Prostate gland (tissue), 2 donors: ENCODE data around the gene TLCD3B. TPM values are rescaled to one million over a fixed set of nuclear protein-coding genes. Genes with fewer than 3 reads are reported as not detected.

Source experiments
- DNase-seq: peaks from one replicate; pipeline ENCODE4 v3.0.0-alpha.2; 2019; ENCODE audit warnings: low spot score
- H3K27ac ChIP-seq, 2 donors: fragments of 200-600 bp; sonication (generic); 2 replicates each; pipeline ENCODE4 v1.5.1; 2017 to 2019
- H3K27me3 ChIP-seq: fragments of 200-600 bp; sonication (generic); replicated peaks from 2 replicates; pipeline ENCODE4 v1.5.1; 2019; ENCODE audit not compliant: insufficient read depth
- H3K36me3 ChIP-seq, 2 donors: fragments of 200-600 bp; sonication (generic); 1 replicate in 1 of 2; 2 replicates in 1 of 2; pipeline versions ENCODE4 v1.5.1 to v1.8.1; 2017 to 2019
- H3K4me1 ChIP-seq: fragments of 200-600 bp; sonication (generic); replicated peaks from 2 replicates; pipeline ENCODE4 v1.5.1; 2019
- H3K4me3 ChIP-seq, 2 donors: fragments of 200-600 bp; sonication (generic); 2 replicates each; pipeline ENCODE4 v1.5.1; 2017 to 2019
- H3K9me3 ChIP-seq: fragments of 200-600 bp; sonication (generic); 2 replicates; pipeline ENCODE4 v1.5.1; 2017
- POLR2A ChIP-seq: fragments of 450-650 bp; IDR thresholded peaks from one replicate; pipeline ENCODE4 v1.6.1; 2016; ENCODE audit warnings: antibody characterized with exemption, mild to moderate bottlenecking
- POLR2AphosphoS5 ChIP-seq: sonication (generic); formaldehyde crosslinking; IDR thresholded peaks from one replicate; pipeline ENCODE4 v1.6.1; 2017; ENCODE audit warnings: antibody characterized with exemption
- WGBS: methylation state at CpG from one replicate; pipeline ENCODE4 v1.1.5; 2018; 5-methylcytosine and 5-hydroxymethylcytosine counted together
- intact Hi-C: fragments of 100-400 bp; cut with DNase I; formaldehyde crosslinking; loops from one replicate; pipeline ENCODE4 v1.14.2; 2022
- total RNA-seq, 2 donors: library from RNA; depleted of rRNA; stranded (reverse); fragments of >200 nt; gene quantifications; one replicate each; pipeline ENCODE4 v1.1.0, GENCODE V29; 2016
- TF ChIP-seq, protein P1 (sequence below), 4 experiments: fragments of 200-600 bp in 2 of 4; fragments of 450-650 bp in 2 of 4; sonication (generic) in 2 of 4; IDR thresholded peaks; 1 replicate in 3 of 4; 2 replicates in 1 of 4; pipeline ENCODE4 v1.5.1; 2016 to 2019; ENCODE audit warnings: antibody characterized with exemption in 4 of 4, mild to moderate bottlenecking in 2 of 4, moderate library complexity in 2 of 4

The TLCD3B gene
- total RNA-seq, 2 donors from 2014 or later = 0.46 to 17.2 TPM

DNA sequence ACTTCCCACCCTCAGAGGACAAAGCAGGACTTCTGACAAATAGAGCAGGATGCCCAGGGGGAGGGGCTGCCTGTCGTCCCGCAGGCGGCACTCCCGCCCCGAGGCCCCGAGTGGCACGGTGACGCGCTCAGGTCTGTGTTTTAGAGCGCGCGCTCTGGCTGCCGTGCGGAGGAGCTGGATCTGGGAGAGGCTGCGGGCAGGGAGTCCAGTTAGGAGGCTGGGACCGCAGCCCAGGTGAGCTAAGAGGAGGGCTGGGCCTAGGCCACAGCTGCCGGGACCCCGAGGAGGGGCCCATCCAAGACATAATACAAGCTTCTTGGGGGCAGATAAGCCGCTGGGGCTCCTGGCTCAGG lies 26.7 kb downstream of the TLCD3B start:
- intact Hi-C loops = loop anchor here (5.0 kb wide), 1 partner anchor 142 kb away; the partner anchor contains the start of gene CDIPT
- no peaks in the 10 kb centered on the region for H3K27me3 ChIP-seq
- no peaks in the 10 kb centered on the region for H3K36me3 ChIP-seq
- TF ChIP-seq, protein P1, sequence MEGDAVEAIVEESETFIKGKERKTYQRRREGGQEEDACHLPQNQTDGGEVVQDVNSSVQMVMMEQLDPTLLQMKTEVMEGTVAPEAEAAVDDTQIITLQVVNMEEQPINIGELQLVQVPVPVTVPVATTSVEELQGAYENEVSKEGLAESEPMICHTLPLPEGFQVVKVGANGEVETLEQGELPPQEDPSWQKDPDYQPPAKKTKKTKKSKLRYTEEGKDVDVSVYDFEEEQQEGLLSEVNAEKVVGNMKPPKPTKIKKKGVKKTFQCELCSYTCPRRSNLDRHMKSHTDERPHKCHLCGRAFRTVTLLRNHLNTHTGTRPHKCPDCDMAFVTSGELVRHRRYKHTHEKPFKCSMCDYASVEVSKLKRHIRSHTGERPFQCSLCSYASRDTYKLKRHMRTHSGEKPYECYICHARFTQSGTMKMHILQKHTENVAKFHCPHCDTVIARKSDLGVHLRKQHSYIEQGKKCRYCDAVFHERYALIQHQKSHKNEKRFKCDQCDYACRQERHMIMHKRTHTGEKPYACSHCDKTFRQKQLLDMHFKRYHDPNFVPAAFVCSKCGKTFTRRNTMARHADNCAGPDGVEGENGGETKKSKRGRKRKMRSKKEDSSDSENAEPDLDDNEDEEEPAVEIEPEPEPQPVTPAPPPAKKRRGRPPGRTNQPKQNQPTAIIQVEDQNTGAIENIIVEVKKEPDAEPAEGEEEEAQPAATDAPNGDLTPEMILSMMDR (IDR thresholded peaks at IDR 0.05) = no peak
- TF ChIP-seq POLR2A (no peak), POLR2AphosphoS5 (no peak)
- 60% methylated on average over 19 of the region's 19 CpGs for WGBS
- H3K9me3 ChIP-seq = no peaks in the 10 kb centered on the region
- no peaks in the 10 kb centered on the region for H3K4me1 ChIP-seq
- no peak overlapping the region for H3K4me3 ChIP-seq
- no peak for DNase-seq
- no peak overlapping the region for H3K27ac ChIP-seq

DNA sequence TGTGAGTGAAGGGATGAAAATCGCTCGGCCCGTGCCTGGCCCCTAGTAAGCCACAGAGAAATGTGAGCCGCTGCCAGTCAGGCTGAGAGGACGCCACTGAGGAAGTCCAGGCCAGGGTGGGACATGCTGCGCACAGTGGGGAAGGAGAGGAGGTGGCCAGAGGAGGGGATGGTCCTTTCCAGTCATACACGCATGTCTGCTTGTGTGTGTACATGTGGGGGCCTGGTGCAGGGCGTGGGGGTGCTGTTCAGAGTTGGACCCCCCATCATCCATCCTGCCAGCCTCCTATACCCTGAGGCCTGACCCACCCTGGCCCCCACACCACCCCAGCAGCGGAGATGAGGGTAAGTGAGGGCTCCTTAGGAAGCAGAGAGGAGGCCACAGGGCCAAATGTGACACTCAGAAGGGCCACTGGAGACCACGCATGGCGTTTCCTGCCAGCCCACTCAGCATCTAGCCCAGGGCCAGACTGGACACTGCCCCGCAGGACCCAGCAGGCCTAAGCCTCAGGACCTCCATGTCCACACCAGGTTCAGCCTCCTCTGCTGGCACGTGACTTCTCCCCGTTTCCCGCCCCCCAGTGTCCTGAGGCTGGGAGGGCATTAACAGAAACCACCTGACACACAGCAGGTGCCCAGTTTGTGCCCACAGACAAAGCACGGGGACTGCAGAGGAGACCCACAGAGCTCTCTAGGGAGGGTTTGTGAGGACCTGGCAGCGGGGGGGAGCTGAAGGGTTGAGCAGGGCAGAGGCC lies 27.2 kb downstream of the TLCD3B start:
- Histone ChIP-seq H3K27me3 (no peaks in the 10 kb centered on the region), H3K27ac (no peak overlapping the region), H3K9me3 (no peaks in the 10 kb centered on the region), H3K4me3 (no peak overlapping the region), H3K36me3 (no peaks in the 10 kb centered on the region), H3K4me1 (no peaks in the 10 kb centered on the region)
- DNase-seq = no peak
- WGBS = 86% methylated on average over 17 of the region's 17 CpGs
- TF ChIP-seq POLR2AphosphoS5 = no peak
- TF ChIP-seq, protein P1 (IDR thresholded peaks at IDR 0.05) = no peak
- no peak for TF ChIP-seq POLR2A
- intact Hi-C loops = loop anchor here (5.0 kb wide), 1 partner anchor 142 kb away; the partner anchor contains the start of gene CDIPT

DNA sequence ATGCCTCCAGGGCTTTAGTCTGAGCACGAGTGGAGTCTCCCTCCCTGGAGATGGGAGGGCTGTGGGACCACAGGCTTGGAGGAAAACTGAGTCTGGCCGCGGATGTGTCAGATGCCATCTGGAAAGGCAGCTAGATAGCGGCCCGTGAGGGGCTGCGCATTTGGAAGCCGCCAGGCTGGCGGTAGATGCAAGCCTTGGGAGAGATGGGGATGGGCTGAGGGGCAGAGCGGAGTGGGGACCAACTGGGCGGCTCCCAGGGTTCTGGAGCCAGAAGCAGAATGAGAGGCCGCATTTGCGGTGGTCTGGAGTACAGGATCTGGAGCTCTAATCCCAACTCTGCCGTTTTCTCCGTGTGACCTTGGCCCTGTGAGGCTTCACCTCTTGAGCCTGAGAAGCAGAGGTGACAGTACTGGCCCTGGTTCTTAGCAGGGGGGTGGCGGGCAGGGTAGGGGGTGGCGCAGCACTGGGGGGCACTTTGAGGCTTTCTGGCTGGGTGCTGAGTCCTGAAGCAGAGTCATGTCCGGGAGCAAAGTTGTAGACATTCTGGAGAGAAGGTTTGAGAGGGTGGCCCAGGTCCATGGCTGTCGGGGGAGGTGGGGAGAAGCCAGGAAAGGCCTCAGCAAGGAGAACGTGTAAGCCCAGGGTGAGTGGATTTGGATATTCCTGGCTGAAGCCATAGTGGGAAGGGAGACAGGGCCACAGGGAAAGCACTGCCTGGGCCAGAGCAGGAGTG lies 28.3 kb downstream of the TLCD3B start:
- 82% methylated on average over 19 of the region's 19 CpGs for WGBS

DNA sequence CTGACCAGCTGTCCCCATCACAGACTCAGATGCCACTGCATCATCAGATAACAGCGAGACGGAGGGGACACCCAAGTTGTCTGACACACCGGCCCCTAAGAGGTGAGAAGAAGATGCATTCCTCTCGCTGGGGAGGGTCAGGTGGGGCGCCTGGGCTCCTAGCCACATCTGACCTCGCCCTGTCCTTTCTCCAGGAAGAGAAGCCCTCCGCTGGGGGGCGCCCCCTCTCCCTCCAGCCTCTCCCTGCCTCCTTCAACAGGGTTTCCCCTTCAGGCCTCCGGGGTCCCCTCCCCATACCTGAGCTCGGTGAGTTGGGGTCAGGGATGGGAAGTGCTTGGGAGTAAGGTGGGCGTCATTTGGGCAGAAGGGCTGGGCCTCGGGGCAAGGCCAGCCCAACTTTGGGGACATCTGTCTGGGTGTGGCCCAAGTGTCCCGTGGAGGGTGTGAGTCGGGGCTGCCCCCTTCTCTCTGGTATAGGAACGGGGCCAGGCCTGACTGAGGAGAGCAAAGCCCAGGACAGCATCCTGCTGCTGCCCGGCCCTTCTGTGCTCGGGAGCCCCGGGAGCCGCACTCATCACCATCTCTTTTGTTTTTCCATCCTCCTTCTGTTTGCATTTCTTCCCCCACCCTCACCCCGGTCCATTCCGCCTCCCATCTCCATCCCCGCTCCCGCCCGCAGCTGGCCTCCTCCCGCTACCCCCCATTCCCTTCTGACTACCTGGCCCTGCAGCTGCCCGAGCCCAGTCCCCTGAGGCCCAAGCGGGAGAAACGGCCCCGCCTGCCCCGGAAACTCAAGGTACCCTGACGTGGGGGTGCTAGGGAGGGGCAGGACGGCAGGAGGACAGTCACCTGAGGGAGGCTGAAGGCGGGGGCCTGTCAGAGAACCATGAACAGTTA lies 30.1 kb downstream of the TLCD3B start:
- DNase-seq = no peak
- no peak for TF ChIP-seq POLR2A
- TF ChIP-seq, protein P1 (IDR thresholded peaks at IDR 0.05) = no peak
- TF ChIP-seq POLR2AphosphoS5 = no peak
- no peaks in the 10 kb centered on the region for H3K27me3 ChIP-seq
- WGBS = 81% methylated on average over 33 of the region's 33 CpGs
- H3K9me3 ChIP-seq = no peaks in the 10 kb centered on the region
- intact Hi-C loops = loop anchor here (5.0 kb wide), 1 partner anchor 139 kb away; the partner anchor contains the start of gene CDIPT
- no peak overlapping the region for H3K4me3 ChIP-seq
- H3K27ac ChIP-seq = no peak overlapping the region
- H3K36me3 ChIP-seq = no peaks in the 10 kb centered on the region
- H3K4me1 ChIP-seq = peaks cover 5% of the 10 kb centered on the region

More for the DNA sequence above, 28.3 kb downstream of the TLCD3B start:
- no peak overlapping the region for H3K4me3 ChIP-seq
- DNase-seq = no peak
- intact Hi-C loops = loop anchor here (5.0 kb wide), 1 partner anchor 140 kb away; the partner anchor contains the start of gene CDIPT
- no peaks in the 10 kb centered on the region for H3K36me3 ChIP-seq
- H3K27me3 ChIP-seq = no peaks in the 10 kb centered on the region
- no peak for TF ChIP-seq POLR2A
- TF ChIP-seq, protein P1 (IDR thresholded peaks at IDR 0.05) = no peak
- TF ChIP-seq POLR2AphosphoS5 = no peak
- no peaks in the 10 kb centered on the region for H3K4me1 ChIP-seq
- H3K9me3 ChIP-seq = no peaks in the 10 kb centered on the region
- H3K27ac ChIP-seq = no peak overlapping the region
